AML-193 (cell line): Measurements from ENCODE around the gene SELPLG.
A peak's percentile ranks its signal among the peaks of the same experiment; 100 is the strongest.
"Not testable (repeated sequence)": the region's sequence is repeated elsewhere in the genome, so short reads cannot be mapped to it uniquely, and the experiment has no call there.

ENCODE experiments used
- DNase-seq, 2 experiments: peaks; one replicate each; lab custom pipeline; 2025; lab: John Stamatoyannopoulos, UW

Gene SELPLG

DNA sequence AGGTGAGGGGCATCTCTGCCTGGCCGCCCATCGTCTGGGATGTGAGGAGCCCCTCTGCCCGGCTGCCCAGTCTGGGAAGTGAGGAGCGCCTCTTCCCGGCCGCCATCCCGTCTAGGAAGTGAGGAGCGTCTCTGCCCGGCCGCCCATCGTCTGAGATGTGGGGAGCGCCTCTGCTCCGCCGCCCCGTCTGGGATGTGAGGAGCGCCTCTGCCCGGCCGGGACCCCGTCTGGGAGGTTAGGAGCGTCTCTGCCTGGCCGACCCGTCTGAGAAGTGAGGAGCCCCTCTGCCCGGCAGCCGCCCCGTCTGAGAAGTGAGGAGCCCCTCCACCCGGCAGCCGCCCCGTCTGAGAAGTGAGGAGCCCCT is 22.1 kb upstream of the SELPLG start:
- DNase-seq = not testable (repeated sequence)

DNA sequence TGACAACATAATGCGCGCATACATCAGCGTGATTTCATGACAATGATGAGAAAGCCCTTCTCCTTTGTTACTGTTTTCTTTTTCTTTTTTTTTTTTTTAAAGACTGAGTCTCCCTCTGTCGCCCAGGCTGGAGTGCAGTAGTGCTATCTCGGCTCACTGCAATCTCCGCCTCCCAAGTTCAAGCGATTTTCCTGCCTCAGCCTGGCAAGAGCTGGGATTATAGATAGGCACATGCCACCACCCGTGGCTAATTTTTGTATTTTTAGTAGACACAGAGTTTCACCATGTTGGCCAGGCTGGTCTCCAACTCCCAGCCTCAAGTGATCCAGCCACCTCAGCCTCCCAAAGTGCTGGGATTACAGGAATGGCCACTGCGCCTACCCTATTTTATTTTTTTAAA is 20.9 kb upstream of the SELPLG start:
- not testable (repeated sequence) for DNase-seq

DNA sequence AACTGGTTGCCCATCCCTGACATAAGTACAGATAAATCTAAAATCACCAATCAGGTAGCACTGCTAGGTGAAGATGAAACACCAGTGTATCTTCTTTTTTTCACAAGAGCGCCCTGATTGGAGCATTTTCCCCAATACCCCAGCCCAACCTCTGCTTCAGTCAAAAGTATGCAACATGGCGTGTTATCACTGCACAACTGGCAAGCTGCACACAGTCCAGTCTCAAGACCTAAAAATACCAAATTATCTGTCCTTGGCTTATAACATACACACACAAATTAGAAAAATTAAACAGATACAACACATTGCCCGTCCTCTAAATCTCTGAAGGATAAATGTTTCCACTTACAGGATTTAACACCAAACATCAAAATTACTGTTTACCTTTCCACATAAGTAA is 20.2 kb upstream of the SELPLG start:
- no peak for DNase-seq

DNA sequence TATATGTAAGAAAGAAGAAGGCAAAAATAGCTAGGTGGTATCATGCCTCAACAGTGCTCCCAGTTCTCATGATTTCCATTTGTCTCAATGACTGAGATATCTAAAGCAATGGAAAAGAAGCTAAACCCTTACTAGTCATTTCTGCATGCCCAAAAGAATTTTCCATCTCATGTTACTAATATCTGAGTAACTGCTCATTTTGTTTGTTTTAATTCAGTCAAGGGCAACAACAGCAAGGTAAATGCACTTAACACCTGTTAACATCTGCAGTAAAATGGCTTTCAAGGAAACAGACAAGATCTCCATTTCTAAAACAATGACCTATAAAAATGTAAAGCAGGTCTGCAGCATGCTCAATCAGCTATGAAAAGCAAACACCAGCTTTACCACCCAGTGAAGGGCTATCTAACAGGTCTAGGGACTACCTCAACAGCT is 19.4 kb upstream of the SELPLG start:
- DNase-seq = no peak

DNA sequence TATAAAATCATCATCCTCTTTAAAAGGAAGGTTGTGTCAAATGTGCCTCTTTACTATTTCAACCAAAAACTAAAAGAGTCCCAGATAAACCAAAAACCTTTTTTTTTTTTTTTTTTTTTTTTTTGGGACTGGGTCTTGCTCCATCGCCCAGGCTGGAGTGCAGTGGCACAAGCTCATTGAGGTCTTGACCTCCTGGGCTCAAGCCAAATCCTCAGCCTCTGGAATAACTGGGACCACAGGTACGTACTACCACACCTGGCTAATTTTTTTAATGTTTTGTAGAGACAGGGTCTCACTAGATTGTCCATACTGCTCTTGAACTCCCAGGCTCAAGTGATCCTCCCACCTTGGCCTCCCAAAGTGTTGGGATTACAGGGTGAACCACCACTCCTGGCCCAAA is 16.4 kb upstream of the SELPLG start:
- DNase-seq = no peak

DNA sequence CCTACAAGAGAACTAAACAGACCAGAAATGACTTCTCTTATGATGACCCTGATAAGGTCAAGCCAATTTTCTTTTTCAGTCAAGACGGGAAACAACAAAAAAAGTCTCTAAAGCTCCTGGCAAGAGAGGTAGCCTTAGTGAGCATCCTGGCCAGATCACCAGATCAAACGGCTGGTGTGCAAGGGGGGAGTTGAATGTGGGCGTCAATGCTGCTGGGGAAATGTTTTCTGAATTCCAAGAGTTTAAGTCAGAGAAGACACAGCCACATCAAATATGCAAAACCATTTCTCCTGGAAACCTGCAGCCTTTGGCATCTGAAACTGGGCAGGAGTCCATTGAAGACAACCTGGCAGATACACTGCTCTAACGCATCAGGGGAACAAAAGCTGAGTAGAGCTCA is 16.0 kb upstream of the SELPLG start:
- no peak for DNase-seq

DNA sequence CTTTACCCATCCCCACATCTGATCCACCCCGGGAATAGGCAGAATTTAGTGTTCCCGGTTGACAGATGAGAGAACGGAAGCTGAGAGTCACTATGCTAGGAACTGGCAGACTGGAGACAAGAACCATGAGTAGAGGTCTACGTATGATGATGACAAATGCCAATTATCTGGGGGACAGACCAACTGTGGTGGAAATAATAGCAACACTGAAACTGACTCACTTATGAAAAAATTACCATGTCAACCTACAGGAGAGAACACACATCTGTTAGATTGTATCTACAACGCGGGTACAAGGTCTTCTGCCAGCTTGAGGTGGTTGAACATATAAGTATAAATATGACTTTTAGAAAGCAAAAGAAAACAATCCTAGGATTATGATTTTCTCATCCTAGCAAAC is 15.4 kb upstream of the SELPLG start:
- no peak for DNase-seq

DNA sequence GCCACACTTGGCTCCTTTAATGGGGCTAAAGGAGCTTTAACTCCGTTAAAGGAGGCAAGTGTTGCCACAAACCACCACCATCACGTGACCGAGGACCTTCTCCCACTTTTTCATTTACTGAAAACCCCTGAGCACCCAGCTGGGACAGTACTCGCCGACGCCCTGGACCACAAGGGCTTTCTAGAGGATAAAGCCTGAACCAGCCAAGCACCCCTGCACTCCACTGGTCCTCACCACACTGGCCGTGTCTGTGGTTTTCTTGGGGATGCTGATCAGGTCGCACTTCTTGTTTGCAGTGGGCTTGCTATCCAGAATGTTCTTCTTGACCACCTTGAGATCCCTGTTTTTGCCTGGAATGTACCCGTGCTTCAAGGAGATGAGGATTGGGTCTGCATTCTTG is 14.7 kb upstream of the SELPLG start:
- DNase-seq = no peak

DNA sequence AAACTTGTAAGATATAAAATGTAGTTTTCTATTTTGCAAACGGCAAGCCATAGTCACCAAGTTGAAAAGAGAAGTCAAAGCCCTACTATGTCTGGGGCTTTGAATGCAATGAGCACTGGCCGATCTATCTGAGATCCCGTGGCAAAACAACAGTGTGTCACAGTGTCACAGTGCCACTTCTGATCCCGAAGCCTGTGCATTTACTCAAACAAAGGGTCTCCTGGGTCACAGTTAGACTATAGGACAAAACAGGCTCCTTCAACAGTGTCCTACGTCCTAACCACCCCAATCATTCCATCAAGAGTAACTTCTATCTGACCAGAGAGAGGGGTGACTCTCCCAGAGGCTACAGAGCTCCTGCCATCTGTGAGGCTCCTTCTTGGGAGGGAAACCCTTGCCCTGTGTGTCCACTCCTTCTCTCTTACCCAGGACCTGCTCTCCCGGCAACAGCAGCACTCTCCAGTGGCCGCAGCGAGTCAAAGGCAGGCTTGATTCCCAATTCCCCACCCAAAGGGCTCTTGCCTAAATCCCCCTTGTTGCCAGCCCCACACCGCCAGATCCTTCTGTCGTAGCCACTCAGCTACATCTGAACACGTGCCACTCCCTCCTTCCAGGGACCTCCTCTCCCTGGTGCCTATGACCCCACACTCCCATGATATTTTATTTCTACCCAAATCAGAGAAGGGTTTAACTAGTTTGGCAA is 14.0 kb upstream of the SELPLG start:
- no peak for DNase-seq

DNA sequence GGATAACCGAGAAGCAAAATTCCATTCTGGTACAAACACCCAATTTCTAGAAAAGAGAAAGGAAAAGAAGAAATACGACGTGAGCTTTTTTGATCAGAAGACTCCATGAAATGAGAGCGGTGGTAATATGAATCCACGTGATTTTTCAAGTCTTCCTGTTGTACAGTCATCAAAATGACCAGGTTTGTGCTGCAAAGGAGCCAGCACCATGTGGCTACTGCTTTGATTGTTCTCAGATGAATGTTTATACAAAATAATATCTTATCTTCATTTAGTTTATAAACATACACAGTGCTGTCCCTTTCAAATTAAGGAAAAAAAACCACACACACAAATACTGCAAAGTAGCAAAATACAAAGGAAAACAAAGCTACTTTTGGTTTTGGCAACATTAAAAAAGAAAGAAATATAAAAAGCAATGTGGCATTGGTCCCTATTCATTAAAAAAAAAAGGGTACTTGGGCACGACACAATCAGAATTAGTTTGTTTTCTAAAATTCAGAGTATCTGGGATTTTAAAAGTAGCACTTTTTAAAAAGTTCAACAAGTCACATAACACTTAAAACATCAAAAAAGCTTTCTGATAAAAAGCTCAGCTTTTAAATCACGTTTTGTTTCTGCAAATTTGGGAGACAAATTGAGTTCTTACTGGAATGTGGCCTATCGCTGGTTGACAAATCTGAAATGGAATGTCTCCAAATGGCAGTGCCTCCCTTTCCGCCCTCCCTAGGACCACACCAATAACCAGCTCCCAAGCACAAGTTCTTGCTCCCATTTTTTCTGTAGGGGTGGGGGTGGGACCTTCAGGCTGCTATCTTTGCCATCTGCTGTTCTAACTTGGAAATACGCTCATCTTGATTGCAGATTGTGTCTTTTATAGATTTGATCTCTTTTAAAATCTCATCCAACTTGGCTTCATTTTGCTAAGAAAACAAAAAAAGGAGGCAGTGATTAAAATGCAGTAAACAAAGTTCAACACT is 13.2 kb upstream of the SELPLG start:
- peak; percentile 12 to 22 for DNase-seq

DNA sequence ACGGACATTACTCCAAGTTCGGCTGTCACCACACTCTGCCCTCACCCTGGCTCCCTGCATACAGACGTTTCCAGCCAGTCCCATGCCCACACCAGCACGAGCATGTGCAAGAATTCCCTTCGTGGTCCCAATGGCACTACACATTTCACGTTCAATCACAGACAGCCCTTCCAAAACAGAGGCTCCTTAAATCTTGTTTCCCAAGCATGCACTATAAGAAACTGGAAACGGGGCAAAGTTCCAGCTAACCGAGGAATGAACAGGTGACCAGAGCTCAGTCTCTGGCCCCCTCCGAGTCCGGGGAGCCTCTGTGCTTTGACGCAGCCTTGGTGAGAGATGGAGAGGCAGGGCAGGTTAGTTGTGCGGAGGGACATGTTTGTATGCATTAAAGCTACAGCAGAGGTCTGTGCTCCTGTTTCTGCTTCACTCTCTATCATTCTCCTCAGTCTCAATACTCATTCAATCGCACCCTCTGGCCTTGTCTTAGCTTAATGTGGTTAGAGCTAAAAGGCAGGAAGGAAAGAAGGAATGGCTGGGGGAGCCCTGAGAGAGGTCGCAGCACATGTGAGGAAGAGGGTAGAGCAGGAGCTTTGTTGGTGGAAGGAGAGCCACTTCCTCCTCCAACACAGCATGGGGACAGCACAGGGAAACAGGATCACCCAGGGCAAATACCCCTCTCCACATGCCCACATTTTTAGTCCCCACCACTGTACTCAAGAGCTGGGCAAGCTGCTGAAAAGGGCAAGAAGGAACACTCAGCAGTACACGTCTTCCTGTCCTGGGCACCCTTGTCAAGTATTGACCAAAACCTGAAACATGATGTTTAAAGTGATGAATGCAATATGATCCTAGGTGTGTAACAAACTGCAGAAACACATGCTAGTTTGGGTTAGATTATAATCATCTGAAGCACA is 12.2 kb upstream of the SELPLG start:
- DNase-seq = no peak

DNA sequence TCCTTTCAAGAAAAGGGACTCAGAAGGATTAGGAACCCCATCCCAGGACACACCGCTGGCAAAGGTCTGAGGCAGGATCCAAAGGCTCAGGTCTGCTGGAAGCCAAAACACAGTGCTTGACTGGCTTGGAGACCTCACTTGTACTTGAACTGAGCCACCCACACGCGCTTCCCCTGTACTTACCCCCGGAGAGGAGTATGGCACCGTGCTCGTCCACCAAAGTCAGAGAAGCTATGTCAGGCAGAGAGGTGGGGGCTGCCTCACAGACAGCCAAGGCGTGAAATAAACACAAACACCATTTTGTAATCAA is 11.1 kb upstream of the SELPLG start:
- no peak for DNase-seq

DNA sequence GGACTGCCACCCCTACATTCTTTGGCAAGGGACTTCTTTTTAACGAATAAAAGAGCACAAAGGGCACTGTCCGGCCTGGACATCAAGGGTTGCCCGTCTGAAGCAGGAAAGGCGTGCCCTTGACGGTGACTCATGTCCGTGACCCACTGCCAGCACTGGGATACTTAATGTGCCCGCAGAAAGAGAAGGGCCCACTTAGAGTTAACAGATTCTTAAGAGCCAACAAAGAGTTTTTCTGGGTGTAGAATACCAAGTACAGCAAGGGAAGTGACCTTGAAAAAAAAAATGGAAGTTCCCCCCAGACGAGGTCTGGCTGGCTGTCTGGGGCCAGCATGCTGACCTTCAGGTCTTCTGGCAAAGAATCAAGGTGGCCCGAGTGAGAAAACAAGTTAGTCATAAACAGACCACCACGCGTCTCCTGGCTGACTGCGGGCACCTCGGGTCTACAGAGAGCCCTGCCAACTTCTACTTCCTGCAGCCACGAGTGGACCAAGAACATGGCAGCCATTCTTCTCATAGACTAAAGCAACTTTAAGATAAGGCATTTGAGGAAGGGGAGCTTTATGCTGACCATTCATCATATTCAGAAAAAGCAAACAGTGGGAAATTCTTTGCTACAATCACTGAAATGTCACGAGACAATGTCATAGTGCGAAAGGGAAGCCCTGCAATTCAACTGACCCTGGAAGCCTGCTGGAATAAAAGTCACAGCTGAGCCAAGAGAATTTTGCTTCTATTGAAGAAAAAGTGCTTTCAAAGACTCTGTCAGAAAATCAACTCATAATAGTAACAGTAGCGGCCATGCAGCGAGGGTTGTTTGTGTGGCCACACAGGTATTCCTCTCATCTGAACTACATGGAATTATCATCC is 10.5 kb upstream of the SELPLG start:
- no peak for DNase-seq

DNA sequence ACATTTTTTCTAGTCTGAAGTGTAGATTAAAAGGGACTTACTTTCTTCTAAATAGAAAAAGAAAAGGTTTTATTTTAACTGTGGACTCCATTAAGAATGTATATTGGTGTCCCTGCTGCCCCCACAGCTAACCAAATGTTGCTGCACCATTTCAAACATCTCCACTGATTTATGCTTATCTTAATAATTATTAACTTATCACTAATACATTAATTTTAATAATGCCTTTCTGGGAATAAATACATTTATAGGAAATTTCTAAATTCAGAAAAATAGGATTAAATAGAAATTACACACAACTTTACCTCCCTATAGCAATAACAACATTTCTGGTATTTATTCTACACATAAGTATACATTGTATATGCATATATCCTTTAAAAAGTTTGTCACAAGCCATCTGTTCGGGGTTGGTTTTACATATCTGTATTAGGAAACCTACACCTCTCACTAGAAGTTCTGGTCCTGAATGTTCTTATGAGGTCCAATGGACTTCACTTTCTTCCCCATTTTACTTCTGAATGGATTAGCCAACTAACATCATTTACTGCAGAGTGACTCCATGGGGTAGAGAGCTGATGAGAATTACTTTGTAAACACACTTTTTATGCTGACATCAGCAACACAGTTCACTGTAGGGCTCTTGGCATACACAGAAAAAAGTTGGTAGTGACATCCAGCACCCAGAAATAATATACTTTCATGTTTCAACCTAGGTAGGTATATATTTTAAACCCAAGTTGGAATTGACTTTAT is 9.4 kb upstream of the SELPLG start:
- no peak for DNase-seq

DNA sequence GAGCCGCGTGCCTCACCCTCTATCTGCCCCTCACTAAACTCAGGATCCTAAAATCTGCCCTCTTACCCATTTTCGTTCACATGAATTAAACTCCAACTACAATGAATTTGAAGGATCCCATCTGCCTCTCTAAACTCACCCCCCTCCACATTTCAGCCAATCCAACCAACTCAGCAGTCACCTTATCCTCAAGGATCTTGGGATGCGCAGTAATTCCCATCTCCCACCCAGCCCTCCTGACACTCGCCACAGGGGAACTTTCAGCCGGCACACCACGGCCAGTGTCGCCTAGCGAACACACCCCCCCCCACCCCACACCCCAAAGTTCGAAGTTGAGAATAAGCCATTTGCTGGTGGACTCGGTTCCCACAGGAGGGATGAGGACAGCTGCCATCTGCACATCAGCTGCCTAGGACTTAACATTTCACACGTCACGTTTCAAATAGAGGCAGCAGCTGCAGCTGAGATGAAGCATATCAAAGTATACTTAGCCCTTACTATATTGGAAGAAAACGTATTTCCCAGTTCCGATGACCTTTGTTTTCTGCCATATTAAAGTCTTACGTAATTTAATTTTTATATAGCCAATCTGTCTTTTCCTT is 8.7 kb upstream of the SELPLG start:
- no peak for DNase-seq

DNA sequence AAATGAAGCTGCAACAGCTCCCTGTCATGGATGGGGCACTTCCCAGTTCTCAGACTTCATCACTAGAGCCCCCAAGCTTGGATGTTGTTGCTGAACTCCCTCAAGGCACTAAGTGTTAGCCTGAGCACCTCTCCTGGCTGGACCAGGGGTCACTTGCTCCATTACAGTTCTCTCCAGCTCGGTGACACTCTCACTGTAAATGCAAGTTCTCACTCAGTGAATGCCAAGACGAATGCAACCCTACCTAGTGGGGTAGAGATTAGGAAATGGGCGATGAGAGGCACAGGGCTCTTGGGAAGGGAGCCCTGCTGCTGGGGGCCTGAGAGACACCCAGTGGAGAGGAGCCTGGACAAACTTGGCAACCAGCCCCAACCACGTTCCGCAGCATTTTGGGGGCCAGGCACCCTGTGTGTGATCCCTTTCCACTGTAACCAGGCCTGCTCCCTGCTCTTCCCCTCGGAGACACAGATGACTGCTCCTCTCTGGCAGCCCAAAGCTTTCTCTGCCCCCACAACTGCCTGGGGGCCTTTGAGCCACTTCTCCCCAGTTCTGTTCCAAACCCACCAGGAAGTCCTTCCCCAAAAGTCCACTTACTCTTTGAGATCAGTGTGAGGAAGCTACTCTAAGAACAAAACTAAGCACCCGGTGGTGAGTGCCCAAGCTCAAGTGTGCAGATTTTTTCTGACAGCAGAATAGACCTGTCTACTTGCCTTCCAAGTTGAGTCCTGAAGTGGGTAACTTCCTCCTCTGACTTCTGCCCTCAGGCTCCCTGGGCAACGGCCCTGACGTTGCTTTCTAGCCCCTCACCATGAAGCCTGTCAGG is 8.0 kb upstream of the SELPLG start:
- DNase-seq = peak; percentile 19 to 20

DNA sequence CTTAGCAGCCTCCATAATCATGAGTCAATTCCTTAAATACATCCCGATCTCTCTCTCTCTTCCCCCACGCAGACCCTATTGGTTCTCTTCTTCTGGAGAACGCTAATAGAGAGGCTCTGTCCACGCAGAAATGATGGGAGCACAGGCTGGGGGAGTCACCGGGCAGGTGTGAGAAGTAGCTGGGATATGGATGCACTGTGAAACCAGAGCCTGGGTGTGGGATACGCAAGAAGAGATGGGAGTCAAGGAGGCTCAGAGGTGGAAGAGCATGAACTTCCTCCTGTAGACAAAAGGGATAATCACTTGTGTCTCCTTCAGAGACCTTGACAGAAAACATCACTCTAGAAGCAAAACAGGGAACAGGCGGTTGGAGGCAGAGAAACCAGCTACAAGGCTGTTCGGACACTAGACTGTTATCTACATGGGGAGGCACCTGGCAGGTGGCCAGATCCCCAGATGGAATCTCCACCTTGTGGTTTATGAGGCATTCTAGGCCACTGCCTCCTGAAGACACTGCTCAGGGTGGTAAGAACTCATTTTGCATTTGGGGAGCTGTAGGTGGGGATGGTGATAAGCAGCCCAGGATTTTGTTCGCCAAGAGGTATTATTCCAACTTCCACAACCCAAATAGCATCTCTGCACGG is 7.2 kb upstream of the SELPLG start:
- DNase-seq = no peak

DNA sequence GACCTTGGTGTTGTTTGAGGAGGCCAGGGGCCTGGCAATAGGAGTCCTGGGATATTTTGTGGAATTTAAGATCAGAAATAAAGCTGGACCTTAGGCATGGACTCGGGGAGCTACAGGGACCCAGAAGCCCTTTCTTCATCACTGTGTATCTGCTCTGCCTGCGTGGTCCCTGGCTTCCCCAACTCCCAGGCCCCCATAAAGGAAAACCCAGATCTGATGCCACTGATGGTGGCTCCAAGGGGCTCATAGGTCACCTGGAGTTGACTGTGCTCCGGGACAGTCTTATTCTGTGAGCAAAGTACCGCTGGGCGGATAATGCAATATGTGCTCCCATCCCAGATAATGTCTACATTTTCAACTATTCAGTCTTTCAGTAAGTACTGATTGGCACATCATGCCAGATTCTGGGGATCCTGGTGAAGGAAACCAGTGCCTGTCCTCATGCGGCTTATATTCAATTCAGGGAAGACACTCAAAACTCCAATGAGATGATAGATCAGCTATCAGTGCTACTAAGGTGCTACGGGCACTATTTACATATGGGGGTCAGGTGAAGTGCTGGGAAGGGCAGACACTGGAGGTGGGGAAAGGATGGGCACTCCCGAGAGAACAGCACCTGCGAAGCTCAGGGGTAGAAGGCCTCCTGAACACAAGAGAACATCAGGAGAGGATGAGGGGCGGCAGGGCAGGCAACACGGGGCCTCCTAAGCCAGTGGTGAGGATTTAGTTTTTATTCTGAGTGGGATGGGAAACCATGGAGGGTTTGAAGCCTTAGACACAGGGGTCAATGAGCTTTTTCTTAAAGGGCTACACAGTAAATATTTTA is 5.5 kb upstream of the SELPLG start:
- DNase-seq = no peak
